H1 (cell line): Measurements from ENCODE around the gene GLP1R. TPM values are rescaled to one million over a fixed set of nuclear protein-coding genes. Genes with fewer than 3 reads are reported as not detected.

Experiments used
- CTCF ChIA-PET: fragments of 300-600 bp; sonication (Branson Sonifier 250); formaldehyde crosslinking; loops from one replicate; lab custom pipeline; 2021; ENCODE audit not compliant: partially characterized antibody; lab: Charles Lee
- POLR2A ChIA-PET: fragments of 300-600 bp; sonication (Branson Sonifier 250); formaldehyde crosslinking; loops from one replicate; lab custom pipeline; 2021; ENCODE audit warnings: inconsistent platforms; ENCODE audit not compliant: partially characterized antibody; lab: Charles Lee
- DNase-seq, 2 experiments: peaks; one replicate each; pipeline versions ENCODE4 v3.0.0 to v3.0.0-alpha.2; 2010 to 2022; ENCODE audit warnings: low spot score in 2 of 2, low read depth in 1 of 2, mixed read lengths in 1 of 2
- FAIRE-seq: peaks from 2 replicates; lab custom pipeline; 2011; peaks lifted over from hg19 to GRCh38; lab: Jason Lieb, UNC
- H2AFZ ChIP-seq: 2 replicates; pipeline ENCODE4 v1.8.1; 2012; ENCODE audit warnings: low read length, inconsistent platforms
- H2AK5ac ChIP-seq: 2 replicates; pipeline ENCODE4 v1.6.1; 2013; ENCODE audit warnings: low read depth, low read length
- H2BK120ac ChIP-seq: replicated peaks from 2 replicates; pipeline ENCODE3; 2013; ENCODE audit warnings: low read depth, low read length, inconsistent platforms
- H2BK12ac ChIP-seq: 2 replicates; pipeline ENCODE4 v1.6.1; 2013; ENCODE audit warnings: low read depth, low read length
- H2BK15ac ChIP-seq: 2 replicates; pipeline ENCODE4 v1.6.1; 2013; ENCODE audit warnings: low read length
- H2BK20ac ChIP-seq: 2 replicates; pipeline ENCODE4 v1.6.1; 2013; ENCODE audit warnings: low read length
- H2BK5ac ChIP-seq: 2 replicates; pipeline ENCODE4 v1.6.1; 2013; ENCODE audit warnings: low read depth, low read length
- H3K14ac ChIP-seq: 2 replicates; pipeline ENCODE4 v1.6.1; 2013; ENCODE audit warnings: inconsistent platforms; ENCODE audit not compliant: insufficient read length
- H3K18ac ChIP-seq: 2 replicates; pipeline ENCODE4 v1.6.1; 2013; ENCODE audit warnings: low read length; ENCODE audit errors: extremely low read depth
- H3K23ac ChIP-seq: 2 replicates; pipeline ENCODE4 v1.6.1; 2013; ENCODE audit warnings: inconsistent platforms; ENCODE audit not compliant: insufficient read length
- H3K23me2 ChIP-seq: 2 replicates; pipeline ENCODE4 v1.6.1; 2013; ENCODE audit warnings: low read depth, low read length
- H3K27ac ChIP-seq: 2 replicates; pipeline ENCODE4 v1.6.1; 2011; ENCODE audit warnings: low read depth, low read length, inconsistent platforms
- H3K27me3 ChIP-seq, 4 experiments: replicated peaks in 1 of 4; 1 replicate in 1 of 4; 2 replicates in 3 of 4; pipeline versions ENCODE4 v1.6.1 to v1.8.1; 2011 to 2013; ENCODE audit warnings: low read length in 3 of 4, mild to moderate bottlenecking in 3 of 4, inconsistent platforms in 2 of 4, mixed read lengths in 2 of 4, moderate library complexity in 1 of 4; ENCODE audit not compliant: control insufficient read depth in 3 of 4, insufficient read depth in 3 of 4; ENCODE audit errors: extremely low read depth in 1 of 4
- H3K36me3 ChIP-seq, 4 experiments: 2 replicates each; pipeline versions ENCODE4 v1.6.1 to v1.8.1; 2011 to 2013; ENCODE audit warnings: mild to moderate bottlenecking in 4 of 4, low read length in 3 of 4, moderate library complexity in 2 of 4, control low read depth in 1 of 4, inconsistent platforms in 1 of 4; ENCODE audit not compliant: insufficient read depth in 4 of 4, control insufficient read depth in 2 of 4
- H3K4ac ChIP-seq: replicated peaks from 2 replicates; pipeline ENCODE3; 2013; ENCODE audit warnings: low read length, low read depth, mixed read lengths, inconsistent platforms; ENCODE audit not compliant: insufficient read length
- H3K4me1 ChIP-seq, 4 experiments: replicated peaks in 1 of 4; 1 replicate in 1 of 4; 2 replicates in 3 of 4; pipeline versions ENCODE4 v1.6.1 to v1.8.1; 2011 to 2013; ENCODE audit warnings: low read length in 3 of 4, inconsistent platforms in 2 of 4, mixed read lengths in 1 of 4; ENCODE audit not compliant: insufficient read depth in 4 of 4, control insufficient read depth in 3 of 4
- H3K4me2 ChIP-seq, 2 experiments: 2 replicates each; pipeline versions ENCODE4 v1.6.1 to v1.8.1; 2011 to 2013; ENCODE audit warnings: low read depth in 2 of 2, low read length in 2 of 2, control low read depth in 1 of 2, inconsistent platforms in 1 of 2, mild to moderate bottlenecking in 1 of 2; ENCODE audit not compliant: insufficient read depth in 1 of 2
- H3K4me3 ChIP-seq, 4 experiments: fragments of 200-600, 300-600 bp in 1 of 4; sonication (generic), shearing (Covaris generic), sonication (Bioruptor Twin) in 1 of 4; 2 replicates each; pipeline versions ENCODE4 v1.5.1 to v1.8.1; 2011 to 2016; ENCODE audit warnings: low read length in 4 of 4, low read depth in 3 of 4, control low read depth in 2 of 4, inconsistent platforms in 2 of 4, mild to moderate bottlenecking in 2 of 4, mixed read lengths in 1 of 4, moderate library complexity in 1 of 4; ENCODE audit not compliant: insufficient read depth in 2 of 4; ENCODE audit errors: extremely low read depth in 1 of 4
- H3K56ac ChIP-seq: replicated peaks from 2 replicates; pipeline ENCODE3; 2013; ENCODE audit warnings: low read depth, mild to moderate bottlenecking, mixed read lengths, low read length, inconsistent platforms; ENCODE audit not compliant: insufficient read length
- H3K79me1 ChIP-seq: 2 replicates; pipeline ENCODE4 v1.6.1; 2013; ENCODE audit warnings: low read depth, low read length, control low read depth
- H3K79me2 ChIP-seq, 2 experiments: 2 replicates each; pipeline versions ENCODE4 v1.6.1 to v1.8.1; 2012 to 2013; ENCODE audit warnings: low read length in 2 of 2, mild to moderate bottlenecking in 2 of 2, inconsistent platforms in 1 of 2; ENCODE audit not compliant: insufficient read depth in 2 of 2, control insufficient read depth in 1 of 2
- H3K9ac ChIP-seq, 4 experiments: replicated peaks in 1 of 4; 1 replicate in 1 of 4; 2 replicates in 3 of 4; pipeline versions ENCODE4 v1.6.1 to v1.8.1; 2011 to 2013; ENCODE audit warnings: low read depth in 3 of 4, low read length in 3 of 4, control low read depth in 2 of 4, mild to moderate bottlenecking in 2 of 4, moderate library complexity in 2 of 4, inconsistent platforms in 1 of 4; ENCODE audit errors: extremely low read depth in 1 of 4
- H3K9me3 ChIP-seq, 2 experiments: 2 replicates each; pipeline versions ENCODE4 v1.6.1 to v1.8.1; 2012 to 2013; ENCODE audit warnings: mild to moderate bottlenecking in 2 of 2, moderate library complexity in 2 of 2, control low read depth in 1 of 2, inconsistent platforms in 1 of 2, low read depth in 1 of 2, low read length in 1 of 2, mixed read lengths in 1 of 2; ENCODE audit not compliant: insufficient read depth in 2 of 2
- H4K20me1 ChIP-seq, 2 experiments: replicated peaks in 1 of 2; 2 replicates each; pipeline versions ENCODE3 to v1.8.1; 2011 to 2013; ENCODE audit warnings: inconsistent platforms in 2 of 2, low read length in 2 of 2, mild to moderate bottlenecking in 1 of 2; ENCODE audit not compliant: insufficient read depth in 2 of 2, control insufficient read depth in 1 of 2
- H4K5ac ChIP-seq: 2 replicates; pipeline ENCODE4 v1.6.1; 2013; ENCODE audit warnings: low read length, low read depth, mixed read lengths, inconsistent platforms; ENCODE audit not compliant: insufficient read length
- H4K8ac ChIP-seq: 2 replicates; pipeline ENCODE4 v1.8.0; 2013; ENCODE audit warnings: mild to moderate bottlenecking, moderate library complexity, low read length, inconsistent platforms; ENCODE audit not compliant: insufficient read depth; ENCODE audit errors: extremely low read depth
- H4K91ac ChIP-seq: replicated peaks from 2 replicates; pipeline ENCODE3; 2013; ENCODE audit warnings: low read length, mixed read lengths, inconsistent platforms; ENCODE audit not compliant: insufficient read length
- EP300 ChIP-seq, 2 experiments: IDR thresholded peaks; 1 replicate in 1 of 2; 2 replicates in 1 of 2; pipeline ENCODE4 v1.6.1; 2011 to 2012; ENCODE audit warnings: low read depth in 2 of 2, low read length in 2 of 2, mild to moderate bottlenecking in 2 of 2, borderline replicate concordance in 1 of 2, inconsistent platforms in 1 of 2, moderate library complexity in 1 of 2
- EZH2 ChIP-seq: fragments of 200-600 bp; sonication (generic); IDR thresholded peaks from 2 replicates; pipeline ENCODE4 v1.7.1; 2012; ENCODE audit warnings: low read depth, mild to moderate bottlenecking, moderate library complexity, low read length, inconsistent platforms; ENCODE audit not compliant: severe bottlenecking
- POLR2A ChIP-seq, 2 experiments: IDR thresholded peaks; 1 replicate in 1 of 2; 2 replicates in 1 of 2; pipeline ENCODE4 v1.6.1; 2011; ENCODE audit warnings: low read depth in 2 of 2, low read length in 2 of 2, mild to moderate bottlenecking in 2 of 2; ENCODE audit errors: control extremely low read depth in 1 of 2
- RNF2 ChIP-seq: fragments of 200-900, 300-1000 bp; sonication (generic); IDR thresholded peaks from 2 replicates; pipeline ENCODE4 v1.7.1; 2016; ENCODE audit warnings: borderline replicate concordance, low read depth, mild to moderate bottlenecking, antibody characterized with exemption, low read length; ENCODE audit not compliant: poor library complexity, severe bottlenecking; ENCODE audit errors: missing control alignments
- TCF12 ChIP-seq: IDR thresholded peaks from 2 replicates; pipeline ENCODE4 v1.6.1; 2011; ENCODE audit warnings: low read depth, mild to moderate bottlenecking, low read length
- YY1 ChIP-seq: IDR thresholded peaks from 2 replicates; pipeline ENCODE4 v1.6.1; 2011; ENCODE audit warnings: low read depth, mild to moderate bottlenecking, low read length
- WGBS, 2 experiments: shearing (Covaris generic) in 1 of 2; methylation state at CpG; one replicate each; pipeline versions ENCODE4 v1.1.6 to v1.1.7; 2013 to 2015; ENCODE audit warnings: low lambda C conversion rate in 2 of 2, mixed read lengths in 2 of 2, inconsistent platforms in 1 of 2, low coverage in 1 of 2, missing lambda C conversion rate in 1 of 2; ENCODE audit not compliant: insufficient replicate concordance in 2 of 2, insufficient coverage in 1 of 2, insufficient read length in 1 of 2; ENCODE audit errors: extremely low coverage in 1 of 2, missing lambda C conversion rate in 1 of 2; 5-methylcytosine and 5-hydroxymethylcytosine counted together
- polyA plus RNA-seq, 7 experiments: library from polyadenylated mRNA; depleted of rRNA in 3 of 7; stranded (reverse) in 5 of 7; unstranded in 2 of 7; fragments of >200 nt in 5 of 7; fragments of 200-250 nt in 2 of 7; gene quantifications; 1 replicate in 5 of 7; 2 replicates in 1 of 7; 4 replicates in 1 of 7; pipeline versions ENCODE4 v1.2.1 to v1.2.3, GENCODE V29; 2011 to 2013; ENCODE audit warnings: missing spikeins in 2 of 7, mixed read lengths in 2 of 7
- total RNA-seq: library from RNA; stranded (reverse); fragmentation: NEBNext Ultra II Directional; extraction: Animal tissue kit (Norgen Biotek cat#: 25700); gene quantifications from 2 replicates; pipeline ENCODE4 v1.2.1, GENCODE V29; 2021
- TF ChIP-seq, protein P1 (sequence below): IDR thresholded peaks from 2 replicates; pipeline ENCODE4 v1.6.1; 2011; ENCODE audit warnings: low read length, improper control_type of control experiment
- TF ChIP-seq, protein P2 (sequence below): IDR thresholded peaks from 2 replicates; pipeline ENCODE4 v1.6.1; 2012; ENCODE audit warnings: inconsistent platforms

The GLP1R gene
- total and polyA plus RNA-seq, 2 of the 8 experiments (the other 6 are each of a cell fraction or from before 2014, with no cell fraction given): 2.6 to 2.7 TPM

DNA sequence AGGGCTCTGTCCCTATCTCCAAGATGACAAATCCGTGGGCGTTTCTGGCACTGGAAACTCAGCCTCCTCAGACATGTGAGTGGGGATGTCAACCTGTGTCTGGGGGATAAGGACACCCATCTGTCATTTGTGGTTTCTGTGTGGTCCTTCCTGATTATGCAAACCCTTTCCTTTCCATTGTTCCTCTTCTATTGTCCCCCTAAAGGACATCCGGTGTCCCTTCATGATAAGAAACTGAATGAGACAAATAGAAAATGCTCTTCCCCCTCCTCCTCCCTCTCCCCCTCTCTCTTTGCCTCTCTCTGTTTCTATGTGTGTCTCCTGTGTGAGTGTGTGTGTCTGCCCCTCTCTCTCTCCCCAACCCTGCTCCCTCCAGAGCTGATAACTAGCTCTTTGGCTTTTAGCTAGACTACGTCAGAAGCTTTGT lies 11.5 kb upstream of the GLP1R start:
- H3K4me1 ChIP-seq: no peaks in the 10 kb centered on the region
- no peak overlapping the region for H3K23ac ChIP-seq
- H3K4me2 ChIP-seq: no peak overlapping the region
- ChIA-PET POLR2A (interaction anchor here (1.1 kb wide), 2 partner anchors 13 to 18 kb away, joined by 3 to 4 read pairs; no protein-coding TSS in a partner anchor), CTCF (interaction anchor here (0.7 to 4.6 kb wide), 10 partner anchors 7 to 65 kb away, joined by 3 to 27 read pairs (median 7); no protein-coding TSS in a partner anchor)
- DNase-seq (no peak), FAIRE-seq (no peak)
- no peak overlapping the region for H3K9ac ChIP-seq
- H3K56ac ChIP-seq: no peak overlapping the region
- H2BK12ac ChIP-seq: no peak overlapping the region
- no peak overlapping the region for H2BK120ac ChIP-seq
- H3K27me3 ChIP-seq: peaks cover 0 to 5% (median 0%) of the 10 kb centered on the region in 4 experiments; a peak in 2 of 7 replicates
- no peak overlapping the region for H2BK5ac ChIP-seq
- TF ChIP-seq YY1 (no peak), TCF12 (no peak), EP300 (IDR thresholded peaks at IDR 0.05; ENCODE audit: borderline replicate concordance in 1 of 2, low read depth in 2 of 2, low read length in 2 of 2) (no peak), RNF2 (no peak), EZH2 (no peak), POLR2A (IDR thresholded peaks at IDR 0.05; ENCODE audit: control extremely low read depth in 1 of 2, low read depth in 2 of 2, low read length in 2 of 2) (no peak)
- TF ChIP-seq, protein P1, sequence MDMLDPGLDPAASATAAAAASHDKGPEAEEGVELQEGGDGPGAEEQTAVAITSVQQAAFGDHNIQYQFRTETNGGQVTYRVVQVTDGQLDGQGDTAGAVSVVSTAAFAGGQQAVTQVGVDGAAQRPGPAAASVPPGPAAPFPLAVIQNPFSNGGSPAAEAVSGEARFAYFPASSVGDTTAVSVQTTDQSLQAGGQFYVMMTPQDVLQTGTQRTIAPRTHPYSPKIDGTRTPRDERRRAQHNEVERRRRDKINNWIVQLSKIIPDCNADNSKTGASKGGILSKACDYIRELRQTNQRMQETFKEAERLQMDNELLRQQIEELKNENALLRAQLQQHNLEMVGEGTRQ: no peak
- TF ChIP-seq, protein P2, sequence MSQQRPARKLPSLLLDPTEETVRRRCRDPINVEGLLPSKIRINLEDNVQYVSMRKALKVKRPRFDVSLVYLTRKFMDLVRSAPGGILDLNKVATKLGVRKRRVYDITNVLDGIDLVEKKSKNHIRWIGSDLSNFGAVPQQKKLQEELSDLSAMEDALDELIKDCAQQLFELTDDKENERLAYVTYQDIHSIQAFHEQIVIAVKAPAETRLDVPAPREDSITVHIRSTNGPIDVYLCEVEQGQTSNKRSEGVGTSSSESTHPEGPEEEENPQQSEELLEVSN: no peak
- no peak overlapping the region for H3K4me3 ChIP-seq
- 80% methylated on average over 4 of the region's 4 CpGs; no CpG with 5 or more reads in 1 of the 2 experiments for WGBS, 2 experiments
- H3K36me3 ChIP-seq: no peaks in the 10 kb centered on the region
- no peaks in the 10 kb centered on the region for H3K23me2 ChIP-seq
- H3K79me1 ChIP-seq: no peaks in the 10 kb centered on the region
- no peak overlapping the region for H3K27ac ChIP-seq
- no peak overlapping the region for H2AFZ ChIP-seq
- H4K20me1 ChIP-seq: no peaks in the 10 kb centered on the region
- H3K14ac ChIP-seq: no peak overlapping the region
- H4K5ac ChIP-seq: no peak overlapping the region
- no peak overlapping the region for H3K18ac ChIP-seq
- no peak overlapping the region for H3K4ac ChIP-seq
- H3K9me3 ChIP-seq: no peaks in the 10 kb centered on the region
- no peak overlapping the region for H2BK20ac ChIP-seq
- no peak overlapping the region for H2BK15ac ChIP-seq
- H2AK5ac ChIP-seq: no peak overlapping the region
- no peak overlapping the region for H4K91ac ChIP-seq
- H3K79me2 ChIP-seq: no peaks in the 10 kb centered on the region
- H4K8ac ChIP-seq: no peak overlapping the region
